Karpas-422 (cell line): Measurements from ENCODE around the gene FAM241A. TPM values are rescaled to one million over a fixed set of nuclear protein-coding genes. Genes with fewer than 3 reads are reported as not detected.

Experiments
- DNase-seq: peaks from one replicate; pipeline ENCODE4 v3.0.0-alpha.2; 2015
- H2AFZ ChIP-seq: fragments of 200-600 bp; sonication (generic); 2 replicates; pipeline ENCODE4 v1.6.1; 2014; ENCODE audit warnings: antibody characterized with exemption, low read length, mixed read lengths
- H3K27ac ChIP-seq: fragments of 200-600 bp; sonication (generic); 2 replicates; pipeline ENCODE4 v1.5.1; 2014; ENCODE audit warnings: mild to moderate bottlenecking, low read length, moderate library complexity
- H3K27me3 ChIP-seq: fragments of 200-600 bp; sonication (generic); 2 replicates; pipeline ENCODE4 v1.6.1; 2014; ENCODE audit warnings: low read length, mixed read lengths
- H3K36me3 ChIP-seq: fragments of 200-600 bp; sonication (generic); 2 replicates; pipeline ENCODE4 v1.6.1; 2014; ENCODE audit warnings: low read length, mixed read lengths; ENCODE audit not compliant: insufficient read depth
- H3K4me1 ChIP-seq: fragments of 200-600 bp; sonication (generic); 2 replicates; pipeline ENCODE4 v1.6.1; 2014; ENCODE audit warnings: mild to moderate bottlenecking, low read length, mixed read lengths
- H3K4me2 ChIP-seq: fragments of 200-600 bp; sonication (generic); 2 replicates; pipeline ENCODE4 v1.6.1; 2014; ENCODE audit warnings: low read length, low read depth, mild to moderate bottlenecking; ENCODE audit not compliant: poor library complexity, severe bottlenecking
- H3K4me3 ChIP-seq: fragments of 200-600 bp; sonication (generic); 2 replicates; pipeline ENCODE4 v1.5.1; 2014; ENCODE audit warnings: mild to moderate bottlenecking, antibody characterized with exemption, low read length, mixed read lengths
- H3K79me2 ChIP-seq: fragments of 200-600 bp; sonication (generic); 2 replicates; pipeline ENCODE4 v1.6.1; 2014; ENCODE audit warnings: mild to moderate bottlenecking, low read length, mixed read lengths
- H3K9ac ChIP-seq: fragments of 200-600 bp; sonication (generic); 2 replicates; pipeline ENCODE4 v1.6.0; 2014; ENCODE audit warnings: low read length
- H3K9me2 ChIP-seq: fragments of 200-600 bp; sonication (generic), shearing (Covaris generic); replicated peaks from 2 replicates; pipeline ENCODE4 v1.6.0; 2014; ENCODE audit warnings: mild to moderate bottlenecking, low read length, moderate library complexity; ENCODE audit not compliant: insufficient read depth
- H3K9me3 ChIP-seq: fragments of 300-700, 200-600 bp; sonication (generic); 2 replicates; pipeline ENCODE4 v1.6.1; 2014; ENCODE audit warnings: low read length, mixed read lengths
- H4K20me1 ChIP-seq: fragments of 200-600 bp; sonication (generic); 2 replicates; pipeline ENCODE4 v1.6.1; 2014; ENCODE audit warnings: mild to moderate bottlenecking, antibody characterized with exemption, low read length, low read depth; ENCODE audit not compliant: insufficient read depth
- total RNA-seq: library from RNA; depleted of rRNA; stranded (reverse); fragments of >200 nt; shearing (Covaris generic); gene quantifications from 2 replicates; pipeline ENCODE4 v1.2.3, GENCODE V29; 2014; ENCODE audit warnings: low replicate concordance

Gene FAM241A
- total RNA-seq, 1 experiment from 2014 or later: 0.60 TPM

GRCh38 chr4:112125416-112125815 lies 19.8 kb upstream of the FAM241A start:
- H3K36me3 ChIP-seq: no peaks in the 10 kb centered on the region

GRCh38 chr4:112127048-112127637 lies 18.1 kb upstream of the FAM241A start:
- H3K4me3 ChIP-seq: no peak overlapping the region
- no peak overlapping the region for H2AFZ ChIP-seq
- H3K9ac ChIP-seq: no peak overlapping the region

More at GRCh38 chr4:112125416-112125815, 19.8 kb upstream of the FAM241A start:
- Histone ChIP-seq H3K4me3 (no peak overlapping the region), H3K9me3 (no peaks in the 10 kb centered on the region), H3K9ac (no peak overlapping the region), H3K27me3 (no peaks in the 10 kb centered on the region), H3K27ac (no peak overlapping the region), H2AFZ (no peak overlapping the region), H3K9me2 (no peaks in the 10 kb centered on the region), H3K4me2 (no peak overlapping the region), H3K79me2 (no peaks in the 10 kb centered on the region), H4K20me1 (no peaks in the 10 kb centered on the region), H3K4me1 (no peaks in the 10 kb centered on the region; the same call in 1 of the 2 replicates)
- no peak for DNase-seq

GRCh38 chr4:112127803-112128202 lies 17.5 kb upstream of the FAM241A start:
- no peaks in the 10 kb centered on the region; the same call in 1 of the 2 replicates for H3K4me1 ChIP-seq
- no peaks in the 10 kb centered on the region for H3K9me3 ChIP-seq
- no peak overlapping the region for H3K4me3 ChIP-seq
- no peak for DNase-seq
- no peaks in the 10 kb centered on the region for H3K36me3 ChIP-seq
- H3K27ac ChIP-seq: no peak overlapping the region
- H3K9me2 ChIP-seq: no peaks in the 10 kb centered on the region
- no peak overlapping the region for H2AFZ ChIP-seq
- H3K79me2 ChIP-seq: no peaks in the 10 kb centered on the region
- H3K4me2 ChIP-seq: no peak overlapping the region
- H4K20me1 ChIP-seq: no peaks in the 10 kb centered on the region
- H3K9ac ChIP-seq: no peak overlapping the region
- H3K27me3 ChIP-seq: no peaks in the 10 kb centered on the region

More at GRCh38 chr4:112127048-112127637, 18.1 kb upstream of the FAM241A start:
- Histone ChIP-seq H3K4me2 (no peak overlapping the region), H3K27me3 (no peaks in the 10 kb centered on the region), H3K79me2 (no peaks in the 10 kb centered on the region), H4K20me1 (no peaks in the 10 kb centered on the region), H3K36me3 (no peaks in the 10 kb centered on the region), H3K27ac (no peak overlapping the region), H3K9me2 (no peaks in the 10 kb centered on the region), H3K9me3 (no peaks in the 10 kb centered on the region), H3K4me1 (no peaks in the 10 kb centered on the region; the same call in 1 of the 2 replicates)
- DNase-seq: no peak

- no peaks in the 10 kb centered on the region for H3K36me3 ChIP-seq
- H2AFZ ChIP-seq: no peak overlapping the region
- no peak overlapping the region for H3K4me3 ChIP-seq
- H3K9ac ChIP-seq: no peak overlapping the region
- DNase-seq: no peak
- no peaks in the 10 kb centered on the region for H3K9me3 ChIP-seq
- no peak overlapping the region for H3K27ac ChIP-seq
- H3K4me2 ChIP-seq: no peak overlapping the region
- no peaks in the 10 kb centered on the region for H4K20me1 ChIP-seq
- H3K9me2 ChIP-seq: no peaks in the 10 kb centered on the region
- no peaks in the 10 kb centered on the region; the same call in 1 of the 2 replicates for H3K4me1 ChIP-seq
- H3K79me2 ChIP-seq: no peaks in the 10 kb centered on the region
- H3K27me3 ChIP-seq: no peaks in the 10 kb centered on the region
These were observed 16.8 kb upstream of the FAM241A start for GRCh38 chr4:112128452-112128851.

GRCh38 chr4:112130906-112131305 lies 14.3 kb upstream of the FAM241A start:
- Histone ChIP-seq H3K27me3 (no peaks in the 10 kb centered on the region), H3K4me3 (no peak overlapping the region), H3K4me2 (no peak overlapping the region), H3K4me1 (no peaks in the 10 kb centered on the region; the same call in 1 of the 2 replicates), H3K27ac (no peak overlapping the region), H3K36me3 (no peaks in the 10 kb centered on the region), H3K9me2 (no peaks in the 10 kb centered on the region), H4K20me1 (no peaks in the 10 kb centered on the region), H2AFZ (no peak overlapping the region), H3K9me3 (no peaks in the 10 kb centered on the region), H3K79me2 (no peaks in the 10 kb centered on the region), H3K9ac (no peak overlapping the region)
- DNase-seq: no peak

- no peaks in the 10 kb centered on the region for H3K36me3 ChIP-seq
- H3K27me3 ChIP-seq: no peaks in the 10 kb centered on the region
- no peaks in the 10 kb centered on the region for H3K4me1 ChIP-seq
- no peak for DNase-seq
- H4K20me1 ChIP-seq: no peaks in the 10 kb centered on the region
- no peak overlapping the region for H2AFZ ChIP-seq
- no peak overlapping the region for H3K4me2 ChIP-seq
- H3K79me2 ChIP-seq: no peaks in the 10 kb centered on the region
- H3K9me2 ChIP-seq: no peaks in the 10 kb centered on the region
- no peak overlapping the region for H3K27ac ChIP-seq
- H3K4me3 ChIP-seq: no peak overlapping the region
- no peaks in the 10 kb centered on the region for H3K9me3 ChIP-seq
- H3K9ac ChIP-seq: no peak overlapping the region
These were observed 8.7 kb upstream of the FAM241A start for GRCh38 chr4:112136551-112136950.

GRCh38 chr4:112138538-112138937 lies 6.7 kb upstream of the FAM241A start:
- Histone ChIP-seq H3K4me1 (no peaks in the 10 kb centered on the region), H3K9me3 (no peaks in the 10 kb centered on the region), H2AFZ (no peak overlapping the region), H3K4me3 (no peak overlapping the region), H3K9me2 (no peaks in the 10 kb centered on the region), H3K4me2 (no peak overlapping the region), H4K20me1 (no peaks in the 10 kb centered on the region), H3K79me2 (no peaks in the 10 kb centered on the region), H3K27ac (no peak overlapping the region), H3K27me3 (no peaks in the 10 kb centered on the region), H3K36me3 (no peaks in the 10 kb centered on the region), H3K9ac (no peak overlapping the region)
- DNase-seq: no peak

GRCh38 chr4:112140536-112140935 lies 4.7 kb upstream of the FAM241A start:
- Histone ChIP-seq H4K20me1 (no peaks in the 10 kb centered on the region), H3K9me2 (no peaks in the 10 kb centered on the region), H3K4me3 (no peak overlapping the region), H3K27ac (no peak overlapping the region), H3K27me3 (no peaks in the 10 kb centered on the region), H3K9me3 (no peaks in the 10 kb centered on the region), H3K9ac (no peak overlapping the region), H3K4me2 (no peak overlapping the region), H3K36me3 (no peaks in the 10 kb centered on the region), H3K79me2 (no peaks in the 10 kb centered on the region), H3K4me1 (no peaks in the 10 kb centered on the region), H2AFZ (no peak overlapping the region)
- no peak for DNase-seq
